Endothelial cell of umbilical vein (primary cell): ENCODE data around the gene CXCR5. TPM values are rescaled to one million over a fixed set of nuclear protein-coding genes. Genes with fewer than 3 reads are reported as not detected.

ENCODE experiments used
- BruUV-seq: library from RNA; stranded (reverse); fragments of 400-500 nt; replicated peaks from 2 replicates; lab custom pipeline; 2021; lab: Mats Ljungman, UMichigan
- CTCF ChIA-PET: fragments of 300-600, 350-600 bp; sonication (Branson Sonifier 250); formaldehyde crosslinking; loops from one replicate; lab custom pipeline; 2021; ENCODE audit warnings: antibody characterized with exemption, inconsistent platforms; lab: Charles Lee
- POLR2A ChIA-PET: fragments of 300-600, 350-600 bp; sonication (Branson Sonifier 250); formaldehyde crosslinking; loops from one replicate; lab custom pipeline; 2021; ENCODE audit warnings: antibody characterized with exemption, inconsistent platforms; lab: Charles Lee
- DNase-seq: peaks from one replicate; pipeline ENCODE4 v3.0.0-alpha.2; 2011; ENCODE audit warnings: low read depth, low spot score
- FAIRE-seq: peaks from 2 replicates; lab custom pipeline; 2011; peaks lifted over from hg19 to GRCh38; lab: Jason Lieb, UNC
- H2AFZ ChIP-seq: 2 replicates; pipeline ENCODE4 v1.6.0; 2012; ENCODE audit warnings: low read depth, low read length, control low read depth, inconsistent platforms
- H3K27ac ChIP-seq: 2 replicates; pipeline ENCODE4 v1.5.1; 2011; ENCODE audit warnings: low read depth, mild to moderate bottlenecking, control low read depth, low read length, moderate library complexity; ENCODE audit not compliant: insufficient read depth
- H3K27me3 ChIP-seq, 2 experiments: 2 replicates each; pipeline versions ENCODE4 v1.6.0 to v1.6.1; 2011; ENCODE audit warnings: low read length in 2 of 2, mixed read lengths in 1 of 2; ENCODE audit not compliant: control insufficient read depth in 2 of 2, insufficient read depth in 2 of 2
- H3K36me3 ChIP-seq, 2 experiments: 2 replicates in 1 of 2; 3 replicates in 1 of 2; pipeline ENCODE4 v1.5.1; 2011; ENCODE audit warnings: low read length in 2 of 2, mild to moderate bottlenecking in 1 of 2, moderate library complexity in 1 of 2; ENCODE audit not compliant: control insufficient read depth in 2 of 2, insufficient read depth in 2 of 2; ENCODE audit errors: extremely low read depth in 1 of 2
- H3K4me1 ChIP-seq: 3 replicates; pipeline ENCODE4 v1.5.1; 2011; ENCODE audit warnings: mild to moderate bottlenecking, low read length; ENCODE audit not compliant: control insufficient read depth, insufficient read depth; ENCODE audit errors: extremely low read depth
- H3K4me2 ChIP-seq: 2 replicates; pipeline ENCODE4 v1.6.1; 2011; ENCODE audit warnings: low read length, control low read depth, mixed read lengths; ENCODE audit not compliant: insufficient read depth
- H3K4me3 ChIP-seq, 3 experiments: fragments of 200-600 bp in 1 of 3; sonication (generic), shearing (Covaris generic) in 1 of 3; replicated peaks in 1 of 3; 2 replicates each; pipeline ENCODE4 v1.5.1; 2011 to 2016; ENCODE audit warnings: control low read depth in 3 of 3, low read length in 3 of 3, mild to moderate bottlenecking in 2 of 3, inconsistent platforms in 1 of 3, low read depth in 1 of 3, moderate library complexity in 1 of 3; ENCODE audit not compliant: insufficient read depth in 1 of 3
- H3K79me2 ChIP-seq: 2 replicates; pipeline ENCODE4 v1.6.0; 2012; ENCODE audit warnings: low read length, inconsistent platforms; ENCODE audit not compliant: control insufficient read depth, insufficient read depth
- H3K9ac ChIP-seq: replicated peaks from 2 replicates; pipeline ENCODE3; 2011; ENCODE audit warnings: low read length, control low read depth; ENCODE audit not compliant: insufficient read depth; ENCODE audit errors: extremely low read depth
- H3K9me1 ChIP-seq: replicated peaks from 3 replicates; pipeline ENCODE4 v1.6.0; 2011; ENCODE audit warnings: mild to moderate bottlenecking, low read length; ENCODE audit not compliant: control insufficient read depth, insufficient read depth; ENCODE audit errors: extremely low read depth
- H3K9me3 ChIP-seq: replicated peaks from 2 replicates; pipeline ENCODE4 v1.5.1; 2012; ENCODE audit warnings: low read length, inconsistent platforms; ENCODE audit not compliant: control insufficient read depth, insufficient read depth
- H4K20me1 ChIP-seq: replicated peaks from 2 replicates; pipeline ENCODE3; 2011; ENCODE audit warnings: mild to moderate bottlenecking, low read length; ENCODE audit not compliant: control insufficient read depth, insufficient read depth; ENCODE audit errors: extremely low read depth
- CTCF ChIP-seq, 2 donors: IDR thresholded peaks; 1 replicate in 1 of 2; 2 replicates in 1 of 2; pipeline ENCODE4 v1.5.1; 2011; ENCODE audit warnings: low read length in 2 of 2, mild to moderate bottlenecking in 2 of 2, moderate library complexity in 2 of 2, control low read depth in 1 of 2, inconsistent platforms in 1 of 2, low read depth in 1 of 2; ENCODE audit not compliant: insufficient read depth in 1 of 2; ENCODE audit errors: extremely low read depth in 1 of 2
- EZH2 ChIP-seq: IDR thresholded peaks from 2 replicates; pipeline ENCODE4 v1.6.1; 2012; ENCODE audit warnings: borderline replicate concordance, low read depth, mild to moderate bottlenecking, moderate library complexity, low read length, inconsistent platforms; ENCODE audit not compliant: severe bottlenecking
- FOS ChIP-seq: IDR thresholded peaks from 2 replicates; pipeline ENCODE4 v1.6.1; 2011; ENCODE audit warnings: mild to moderate bottlenecking, low read length, moderate library complexity, borderline replicate concordance; ENCODE audit not compliant: insufficient read depth
- GATA2 ChIP-seq: IDR thresholded peaks from 2 replicates; pipeline ENCODE4 v1.7.0; 2011; ENCODE audit warnings: low read depth, mild to moderate bottlenecking, moderate library complexity, mixed read lengths, low read length; ENCODE audit not compliant: insufficient read length, insufficient read depth
- JUN ChIP-seq: IDR thresholded peaks from 2 replicates; pipeline ENCODE4 v1.6.1; 2011; ENCODE audit warnings: borderline replicate concordance, low read depth; ENCODE audit not compliant: insufficient read length, insufficient read depth
- MAX ChIP-seq: IDR thresholded peaks from 2 replicates; pipeline ENCODE4 v1.6.1; 2011; ENCODE audit not compliant: insufficient read depth, insufficient read length
- MYC ChIP-seq: IDR thresholded peaks from one replicate; pipeline ENCODE4 v1.6.1; 2011; ENCODE audit warnings: mild to moderate bottlenecking, low read depth, low read length
- POLR2A ChIP-seq: IDR thresholded peaks from 2 replicates; pipeline ENCODE4 v1.6.1; 2012; ENCODE audit warnings: low read depth, mild to moderate bottlenecking, control low read depth, low read length
- POLR2AphosphoS5 ChIP-seq: IDR thresholded peaks from 2 replicates; pipeline ENCODE4 v1.6.1; 2012; ENCODE audit warnings: low read depth, mild to moderate bottlenecking, control low read depth, low read length, moderate library complexity; ENCODE audit not compliant: insufficient read depth
- dilution Hi-C: fragments of 300-500 bp; cut with MboI; formaldehyde crosslinking; loops from one replicate; pipeline ENCODE4 v1.15.0; 2019; ENCODE audit warnings: low sequenced_read_pairs; ENCODE audit not compliant: extremely low pct_ligation_motif_present
- intact Hi-C: fragments of 100-400 bp; cut with micrococcal nuclease; formaldehyde crosslinking; loops from one replicate; pipeline ENCODE4 v1.10.0; 2022
- polyA plus RNA-seq, 4 experiments: library from polyadenylated mRNA; depleted of rRNA in 3 of 4; stranded (reverse) in 3 of 4; unstranded in 1 of 4; fragments of >200 nt; gene quantifications; 2 replicates each; pipeline versions ENCODE4 v1.2.1 to v1.2.3, GENCODE V29; 2011 to 2012; ENCODE audit warnings: missing spikeins in 1 of 4
- total RNA-seq: library from RNA; stranded (reverse); gene quantifications from 2 replicates; pipeline ENCODE4 v1.2.3, GENCODE V29; 2021

CXCR5 gene
- total and polyA plus RNA-seq, 2 donors (not counting 3 experiments of a cell fraction or from before 2014, with no cell fraction given), result not detected

GRCh38 chr11:118868659-118869058 is 15.0 kb upstream of the CXCR5 start:
- Histone ChIP-seq H3K9me3 (no peaks in the 10 kb centered on the region), H3K4me1 (no peaks in the 10 kb centered on the region), H3K27me3 (peaks cover 2 to 4% of the 10 kb centered on the region in 2 experiments), H3K36me3 (no peaks in the 10 kb centered on the region), H3K4me2 (no peak overlapping the region), H3K9ac (no peak overlapping the region), H3K9me1 (no peaks in the 10 kb centered on the region), H3K79me2 (no peaks in the 10 kb centered on the region), H4K20me1 (no peaks in the 10 kb centered on the region), H2AFZ (no peak overlapping the region), H3K4me3 (no peak overlapping the region), H3K27ac (no peak overlapping the region)
- CTCF ChIA-PET, result interaction anchor here (1.1 to 1.6 kb wide), 2 partner anchors 9 to 178 kb away, joined by 3 to 5 read pairs; no protein-coding TSS in a partner anchor
- FAIRE-seq (no peak), DNase-seq (no peak)
- no peak for TF ChIP-seq POLR2A
- no peak for TF ChIP-seq MAX
- TF ChIP-seq MYC, result no peak
- TF ChIP-seq GATA2, result no peak
- no peak for TF ChIP-seq EZH2
- no peak for TF ChIP-seq POLR2AphosphoS5
- TF ChIP-seq FOS, result no peak
- TF ChIP-seq CTCF (IDR thresholded peaks at IDR 0.05; ENCODE audit: extremely low read depth in 1 of 2, insufficient read depth in 1 of 2, low read depth in 1 of 2, low read length in 2 of 2), result no peak
- TF ChIP-seq JUN, result no peak
- BruUV-seq, result no TSS peak
- intact Hi-C loops (no loop called here), dilution Hi-C loops (no loop called here)
- POLR2A ChIA-PET, result no interaction called here
